Left hindlimb (tissue), 1 donor: ENCODE measurements around the gene TOM1L2.
"Not testable (repeated sequence)": the region's sequence is repeated elsewhere in the genome, so short reads cannot be mapped to it uniquely, and the experiment has no call there.

Experiments
- DNase-seq: peaks from one replicate; pipeline ENCODE4 v3.0.0-alpha.2; 2018

The TOM1L2 gene

GRCh38 chr17:17942846-17943245 is 29.4 kb downstream of the TOM1L2 start:
- DNase-seq, result no peak

- DNase-seq, result no peak
These were observed 31.2 kb downstream of the TOM1L2 start for GRCh38 chr17:17941015-17941414.

- no peak for DNase-seq
These were observed 31.7 kb downstream of the TOM1L2 start for GRCh38 chr17:17940441-17940911.

- DNase-seq, result not testable (repeated sequence)
These were observed 32.3 kb downstream of the TOM1L2 start for GRCh38 chr17:17939941-17940340.

GRCh38 chr17:17938388-17939107 is 33.7 kb downstream of the TOM1L2 start:
- no peak for DNase-seq

- DNase-seq, result no peak
These were observed 34.2 kb downstream of the TOM1L2 start for GRCh38 chr17:17937958-17938357.

- DNase-seq, result no peak
These were observed 34.9 kb downstream of the TOM1L2 start for GRCh38 chr17:17937201-17937853.

GRCh38 chr17:17935321-17936271 is 36.6 kb downstream of the TOM1L2 start:
- peak; percentile 45 for DNase-seq

GRCh38 chr17:17934806-17935205 is 37.4 kb downstream of the TOM1L2 start:
- DNase-seq, result no peak

- DNase-seq, result no peak
These were observed 38.0 kb downstream of the TOM1L2 start for GRCh38 chr17:17934214-17934613.

- no peak for DNase-seq
These were observed 38.4 kb downstream of the TOM1L2 start for GRCh38 chr17:17933775-17934174.

- DNase-seq, result no peak
These were observed 41.0 kb downstream of the TOM1L2 start for GRCh38 chr17:17931159-17931558.

- no peak for DNase-seq
These were observed 41.5 kb downstream of the TOM1L2 start for GRCh38 chr17:17930674-17931073.

GRCh38 chr17:17929655-17930380 is 42.4 kb downstream of the TOM1L2 start:
- DNase-seq, result no peak

- DNase-seq, result no peak
These were observed 43.6 kb downstream of the TOM1L2 start for GRCh38 chr17:17928398-17929287.

GRCh38 chr17:17926840-17927449 is 45.3 kb downstream of the TOM1L2 start:
- no peak for DNase-seq

GRCh38 chr17:17926036-17926435 is 46.2 kb downstream of the TOM1L2 start:
- no peak for DNase-seq

GRCh38 chr17:17924857-17925250 is 47.3 kb downstream of the TOM1L2 start:
- DNase-seq, result no peak

GRCh38 chr17:17924131-17924856 is 47.9 kb downstream of the TOM1L2 start:
- no peak for DNase-seq

GRCh38 chr17:17922070-17922614 is 50.1 kb downstream of the TOM1L2 start:
- no peak for DNase-seq
